GM19238 (cell line): ENCODE results near the gene RAPGEF4.

Experiments used
- DNase-seq: peaks from one replicate; pipeline ENCODE4 v3.0.0; 2011; ENCODE audit warnings: low spot score; ENCODE audit not compliant: insufficient read length

The RAPGEF4 gene

DNA sequence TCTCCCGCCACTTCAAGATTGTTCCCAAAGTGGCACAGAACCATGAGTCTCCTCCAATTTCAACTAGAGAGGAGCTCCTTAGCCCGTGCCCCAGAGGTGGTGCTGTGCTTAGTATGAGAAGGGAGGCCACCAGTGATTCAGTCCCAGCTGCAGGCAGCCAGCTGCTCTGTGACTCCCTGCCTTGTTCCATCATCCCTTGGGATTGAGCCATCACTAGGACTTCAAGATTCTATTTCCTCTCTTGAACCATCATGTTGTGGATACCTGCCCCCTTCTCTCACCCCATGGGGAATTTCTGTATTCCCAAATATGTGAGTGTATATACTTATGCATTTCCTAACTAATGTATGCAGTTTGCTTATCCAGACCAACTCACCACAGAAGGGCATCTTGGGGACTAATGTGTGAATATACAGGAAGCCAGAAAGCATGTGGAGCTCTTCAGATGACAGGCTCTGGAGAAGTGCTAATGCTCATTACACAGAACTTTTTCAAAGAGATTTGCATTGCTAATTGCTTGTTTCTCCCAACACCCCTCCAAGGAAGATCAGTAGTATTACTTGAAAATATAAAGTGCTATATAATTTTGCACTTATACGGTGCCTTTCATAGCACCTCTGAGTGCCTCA, 229.0 kb downstream of the RAPGEF4 start:
- no peak for DNase-seq

DNA sequence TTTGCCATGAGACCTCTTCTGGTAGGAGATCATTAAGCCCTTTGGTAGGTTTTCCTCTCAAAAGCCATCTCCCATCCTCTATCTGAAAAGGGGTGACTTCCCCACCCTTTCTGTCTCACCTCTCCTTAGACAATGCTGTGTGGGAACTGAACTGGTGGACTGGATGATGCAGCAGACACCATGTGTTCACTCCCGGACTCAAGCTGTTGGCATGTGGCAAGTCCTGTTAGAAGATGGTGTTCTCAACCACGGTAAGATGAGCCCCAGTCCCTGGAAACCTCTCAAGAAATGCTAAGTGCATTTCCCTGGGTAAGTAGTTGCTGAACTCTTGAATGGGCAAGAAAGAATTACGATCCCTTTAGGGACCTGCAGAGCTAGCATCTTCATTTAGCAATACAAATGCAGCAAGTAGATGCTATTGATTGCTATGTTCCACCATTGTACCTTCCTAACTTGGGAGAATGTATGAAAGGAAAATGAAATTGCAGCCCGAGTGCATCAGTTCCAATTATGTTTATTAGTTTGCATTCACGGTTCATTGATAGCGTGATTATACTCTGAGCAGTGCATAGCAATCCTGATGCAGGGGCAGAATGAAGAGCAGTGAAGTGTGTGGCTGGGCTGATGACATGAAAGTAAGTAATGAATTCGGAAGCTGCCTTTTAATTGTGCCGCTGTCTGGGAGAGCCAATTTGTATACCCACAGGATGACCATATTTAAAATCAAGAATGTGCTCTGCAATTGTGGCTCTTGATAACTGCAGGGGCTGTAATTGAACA, 230.0 kb downstream of the RAPGEF4 start:
- no peak for DNase-seq

DNA sequence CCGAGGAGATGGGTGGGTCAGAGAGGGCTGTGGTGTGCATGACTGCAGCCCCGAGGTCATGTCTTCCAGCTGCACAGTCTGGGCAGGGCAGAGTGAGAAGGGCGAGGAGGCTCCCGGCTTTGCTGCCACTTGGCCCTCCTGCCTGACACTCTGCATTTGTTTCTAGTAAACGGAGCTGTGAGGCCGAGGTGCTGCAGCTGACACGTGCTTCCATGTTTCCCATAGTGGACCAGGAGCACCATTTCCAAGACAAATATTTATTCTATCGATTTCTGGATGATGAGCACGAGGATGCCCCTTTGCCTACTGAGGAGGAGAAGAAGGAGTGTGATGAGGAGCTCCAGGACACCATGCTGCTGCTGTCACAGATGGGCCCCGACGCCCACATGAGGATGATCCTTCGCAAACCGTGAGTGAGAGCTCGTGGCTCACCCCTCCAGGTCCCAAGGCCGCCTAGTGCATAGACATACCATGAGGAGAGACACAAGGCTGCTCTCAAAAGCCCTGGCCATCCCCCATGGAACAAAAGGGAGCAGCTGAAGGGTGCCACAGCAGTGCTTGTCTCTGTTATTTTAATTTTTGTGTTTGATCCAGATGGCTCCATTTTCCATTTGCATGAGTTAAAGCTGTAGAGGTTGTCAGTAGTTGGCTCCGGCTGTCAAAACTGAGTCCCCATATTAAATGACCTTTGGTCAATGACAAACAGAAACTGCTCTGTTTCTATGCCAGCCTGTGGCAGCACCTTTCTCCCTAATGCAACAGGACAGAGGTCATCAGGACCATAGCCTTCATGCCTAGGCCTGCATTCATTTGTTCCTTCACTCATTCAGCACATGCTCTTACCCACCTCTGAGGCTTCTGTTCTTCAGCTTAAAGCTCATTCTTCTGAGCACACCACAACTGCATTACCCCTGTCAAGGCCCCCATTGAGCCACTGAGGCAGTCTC, 231.7 kb downstream of the RAPGEF4 start:
- no peak for DNase-seq

DNA sequence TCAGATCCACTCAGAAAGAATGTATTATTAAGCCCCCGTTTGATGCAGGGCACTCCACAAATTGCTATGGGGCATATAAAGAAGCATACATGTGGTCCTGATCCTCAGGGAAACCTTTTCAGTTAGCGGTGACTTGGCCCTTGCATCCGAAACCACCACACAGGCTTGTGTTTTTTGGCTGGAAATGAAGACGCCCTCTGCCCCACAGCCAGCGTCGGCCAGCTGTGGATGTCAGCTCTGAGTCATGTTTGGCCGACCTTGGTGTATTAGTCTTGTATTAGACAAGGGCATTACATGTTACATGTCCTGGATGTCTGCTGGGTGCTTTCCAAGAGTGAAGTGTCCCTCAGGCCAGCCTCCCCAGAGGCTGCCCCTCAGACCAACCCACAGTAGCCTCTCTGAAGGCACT, 232.4 kb downstream of the RAPGEF4 start:
- DNase-seq, result no peak

DNA sequence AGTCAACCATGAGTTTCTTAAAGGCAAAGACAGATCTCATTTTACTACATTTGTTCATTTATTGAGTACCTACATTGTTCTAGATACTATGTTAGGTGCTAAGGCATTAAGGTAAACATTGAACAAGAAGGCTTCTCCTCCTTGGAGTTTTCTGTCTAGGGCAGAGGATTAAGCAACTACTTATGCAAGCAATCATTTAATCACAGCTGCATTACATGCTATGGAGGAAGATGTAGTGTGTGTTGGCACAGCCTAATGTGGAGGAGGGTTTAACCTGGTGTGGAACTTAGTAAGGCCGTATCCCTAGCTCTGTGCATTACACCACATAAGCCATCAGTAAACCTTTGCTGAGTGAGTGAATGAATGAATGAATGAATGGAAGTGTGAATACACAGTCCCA, 233.5 kb downstream of the RAPGEF4 start:
- DNase-seq, result no peak

DNA sequence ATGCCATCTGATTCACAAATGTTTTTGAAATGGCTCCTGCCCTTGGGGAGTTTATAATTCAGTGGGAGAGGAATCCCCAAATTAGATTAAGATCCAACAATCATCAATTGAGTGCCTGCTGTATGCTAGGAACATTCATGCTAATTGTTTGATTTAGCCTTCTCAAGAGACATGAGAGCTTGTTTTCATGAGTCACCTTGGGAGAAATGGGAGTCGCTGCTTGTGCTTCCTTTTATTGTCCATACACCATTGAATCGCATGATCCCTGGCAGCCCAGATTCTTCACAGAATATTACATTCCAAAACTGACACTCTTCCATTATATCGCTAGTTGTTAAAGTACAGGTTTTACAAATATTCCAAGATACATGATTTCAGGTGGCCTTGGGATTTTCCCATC, 234.0 kb downstream of the RAPGEF4 start:
- DNase-seq, result no peak

DNA sequence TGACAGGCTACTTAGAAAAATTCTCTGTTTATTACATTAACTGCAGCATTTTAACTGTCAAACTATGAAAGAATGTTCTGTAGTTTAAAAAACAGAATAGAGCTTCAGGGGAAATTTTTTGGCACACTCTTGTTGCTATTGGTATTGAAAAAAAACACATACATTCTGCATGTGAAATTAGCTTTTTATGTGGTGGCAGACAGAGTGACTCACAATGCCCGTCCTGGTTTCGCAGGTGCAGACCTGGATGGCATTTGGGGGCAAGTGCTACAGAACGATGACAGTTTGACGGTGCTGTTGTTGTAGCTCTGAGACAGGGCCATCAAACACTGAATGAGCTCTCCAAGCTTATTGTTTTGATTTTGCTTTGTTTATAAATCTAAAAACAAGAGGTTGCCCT, 235.0 kb downstream of the RAPGEF4 start:
- no peak for DNase-seq

DNA sequence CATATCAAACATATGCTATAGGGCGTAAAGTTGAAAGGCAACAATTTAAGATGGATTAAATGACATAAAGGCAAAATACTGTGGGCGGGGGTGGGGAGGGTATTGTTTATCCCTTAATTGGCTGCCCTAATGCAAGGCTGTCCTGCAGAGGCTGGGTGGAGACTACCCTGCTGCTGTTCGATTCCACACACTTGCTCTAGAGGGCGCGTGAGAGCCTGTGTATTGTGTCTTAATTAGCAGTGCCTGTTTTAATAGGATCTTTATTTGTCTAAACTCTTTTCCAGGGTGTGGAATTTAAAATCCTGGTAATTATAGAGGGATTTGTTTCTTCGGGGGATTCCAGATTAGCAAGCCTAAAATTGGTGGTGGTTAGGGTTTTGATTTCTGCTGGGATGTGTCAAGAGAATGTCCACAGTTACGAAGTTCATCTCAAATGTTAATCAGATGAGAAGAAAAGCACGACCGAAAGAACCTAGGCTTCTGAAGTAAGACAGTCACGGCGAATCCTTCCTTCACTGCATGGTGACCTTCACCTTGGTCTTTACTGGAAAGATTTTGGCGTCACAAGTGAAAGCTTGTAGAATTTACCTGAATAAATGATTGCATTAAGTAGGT, 236.5 kb downstream of the RAPGEF4 start:
- peak; percentile 37 for DNase-seq

DNA sequence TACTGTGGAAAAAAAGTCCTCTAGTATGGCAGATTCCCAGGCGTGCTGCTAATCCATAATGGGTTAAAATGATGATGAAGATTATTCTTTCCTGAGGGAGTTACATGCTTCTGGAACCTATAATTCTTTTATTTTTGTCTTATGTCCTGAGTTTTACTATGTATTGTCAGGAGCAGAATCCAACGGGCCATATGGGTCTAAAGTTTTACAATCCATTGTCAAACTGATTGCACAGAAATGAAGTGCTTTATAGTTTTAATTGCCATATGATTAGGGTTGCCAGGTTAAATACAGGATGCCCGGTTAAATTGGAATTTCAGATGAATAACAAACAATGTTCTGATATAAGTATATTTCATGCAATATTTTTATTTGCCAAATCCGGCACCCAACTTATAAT, 239.1 kb downstream of the RAPGEF4 start:
- DNase-seq, result no peak

DNA sequence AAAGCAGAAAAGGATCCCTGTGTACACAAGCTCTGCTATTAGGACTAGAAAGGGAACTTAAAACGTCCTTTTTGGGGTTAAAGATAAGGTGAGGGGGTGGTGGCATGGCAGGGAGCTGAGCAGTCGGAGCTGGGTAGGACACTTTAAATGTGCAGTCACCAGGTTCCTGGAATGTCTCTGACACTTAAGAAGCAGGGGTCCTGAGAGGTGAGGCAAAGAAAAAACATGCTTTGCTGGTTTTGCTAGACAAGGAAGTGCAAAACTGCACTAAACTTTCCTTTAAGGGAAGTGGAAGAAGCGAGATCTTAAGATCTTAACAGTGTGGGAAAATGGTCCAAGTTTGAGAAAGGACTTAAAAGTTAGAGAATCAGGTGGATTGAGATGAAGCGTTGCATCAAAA, 240.5 kb downstream of the RAPGEF4 start:
- DNase-seq, result no peak

DNA sequence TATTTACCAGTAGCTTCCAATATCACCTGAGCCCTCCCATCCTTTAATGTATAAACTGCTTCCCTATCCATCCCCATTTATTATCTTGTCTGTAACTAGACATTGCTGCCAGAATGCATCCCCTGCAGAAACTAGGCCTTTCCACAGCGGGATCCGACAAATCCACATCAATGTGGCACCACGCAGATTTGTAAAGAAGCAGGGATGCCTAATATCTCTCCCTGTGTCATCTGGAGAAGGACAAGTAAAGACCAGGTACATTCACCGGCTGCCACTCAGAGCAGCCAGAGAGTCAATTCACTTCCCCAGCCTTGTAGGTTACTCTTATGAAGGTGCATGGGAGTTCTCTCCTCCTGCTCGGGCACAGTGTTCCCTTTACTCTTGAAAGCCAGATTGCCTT, 241.2 kb downstream of the RAPGEF4 start:
- DNase-seq, result no peak

DNA sequence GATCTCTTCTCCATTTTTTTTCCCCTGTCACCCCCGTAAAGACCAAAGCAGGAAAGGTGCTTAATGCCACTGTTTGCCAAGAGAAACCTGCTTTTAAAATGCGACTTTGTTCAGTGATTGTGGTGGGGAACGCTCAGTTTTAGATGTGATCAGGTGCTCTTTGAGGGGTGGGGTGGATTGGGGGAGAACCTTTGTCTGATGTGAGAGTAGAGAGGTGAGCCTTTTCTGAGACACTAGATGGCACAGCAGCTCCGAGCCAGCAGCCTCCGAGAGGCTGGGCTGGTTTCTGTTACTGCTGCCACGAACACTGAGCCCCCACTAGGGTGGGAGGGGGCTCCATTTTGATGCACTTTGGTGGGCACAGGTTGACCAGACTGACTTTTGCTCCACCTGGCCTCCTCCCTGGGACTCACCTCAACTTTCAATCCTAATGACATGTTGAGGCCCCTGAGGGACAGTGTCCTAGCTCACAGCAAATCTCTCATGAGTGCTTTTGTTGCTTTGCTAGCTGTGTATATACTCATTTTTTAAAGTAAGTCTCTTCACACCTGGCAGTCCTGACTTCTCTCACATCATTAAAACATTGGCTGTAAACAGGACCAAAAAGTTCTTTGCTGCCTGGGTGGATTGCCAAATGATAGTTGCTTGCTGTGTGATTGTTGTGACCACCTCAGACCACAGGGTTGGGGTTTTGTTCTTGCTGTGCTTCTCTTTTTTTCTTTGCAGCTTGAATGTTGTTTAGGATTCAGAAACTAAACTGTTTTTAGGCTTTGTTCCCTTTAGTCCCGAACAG, 241.8 kb downstream of the RAPGEF4 start:
- DNase-seq, result no peak

DNA sequence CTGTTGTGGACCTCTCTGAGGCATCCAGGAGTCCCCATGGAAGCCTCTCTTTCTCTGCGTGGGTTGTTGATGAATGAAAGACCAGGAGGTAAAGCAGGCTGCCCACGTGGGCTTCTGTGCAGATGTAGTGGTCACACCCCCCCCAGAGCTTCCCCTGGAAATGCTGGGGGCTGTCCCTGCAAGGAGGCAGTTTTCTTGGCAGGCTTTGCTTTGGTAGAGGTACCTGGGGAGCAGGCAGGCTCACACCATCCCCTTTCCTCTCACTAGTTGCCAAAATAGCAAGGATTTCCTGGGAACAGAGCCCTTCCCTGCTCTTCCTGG, 242.4 kb downstream of the RAPGEF4 start:
- DNase-seq, result no peak

DNA sequence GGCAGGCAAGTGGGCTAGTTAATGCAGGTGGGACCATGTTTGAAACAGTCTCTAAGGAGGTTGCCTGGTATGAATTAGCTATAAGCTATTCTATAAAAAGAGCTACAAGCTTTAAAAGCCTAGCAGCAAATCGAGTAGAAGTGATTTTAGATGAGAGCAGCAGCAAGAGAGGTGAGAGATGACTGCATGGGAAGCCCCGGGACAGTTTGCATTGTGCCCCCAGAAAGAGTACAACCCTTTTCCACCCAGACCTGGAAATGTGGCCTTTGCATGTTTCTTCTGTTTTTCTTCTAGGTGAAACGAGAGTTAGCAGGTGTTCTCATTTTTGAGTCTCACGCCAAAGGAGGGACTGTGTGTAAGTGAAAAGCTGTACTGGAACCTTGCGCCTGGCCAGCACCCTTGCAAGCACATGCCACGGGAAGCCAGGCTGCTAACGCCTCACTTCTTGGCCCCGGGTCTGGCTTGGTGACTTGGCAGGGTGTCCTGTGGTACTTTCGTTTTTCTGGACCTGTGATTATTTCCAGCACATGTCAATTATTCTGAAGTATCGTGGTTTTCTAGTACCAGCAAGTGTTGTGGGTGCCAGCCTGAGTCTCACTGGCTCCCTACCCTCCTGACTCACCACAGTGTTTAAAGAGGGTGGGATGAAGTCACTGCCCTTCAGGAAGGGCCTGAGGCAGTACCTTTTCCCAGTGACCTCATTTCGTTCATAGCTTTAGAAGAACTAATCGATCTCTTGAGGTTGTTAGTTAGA, 249.7 kb downstream of the RAPGEF4 start:
- DNase-seq, result no peak

DNA sequence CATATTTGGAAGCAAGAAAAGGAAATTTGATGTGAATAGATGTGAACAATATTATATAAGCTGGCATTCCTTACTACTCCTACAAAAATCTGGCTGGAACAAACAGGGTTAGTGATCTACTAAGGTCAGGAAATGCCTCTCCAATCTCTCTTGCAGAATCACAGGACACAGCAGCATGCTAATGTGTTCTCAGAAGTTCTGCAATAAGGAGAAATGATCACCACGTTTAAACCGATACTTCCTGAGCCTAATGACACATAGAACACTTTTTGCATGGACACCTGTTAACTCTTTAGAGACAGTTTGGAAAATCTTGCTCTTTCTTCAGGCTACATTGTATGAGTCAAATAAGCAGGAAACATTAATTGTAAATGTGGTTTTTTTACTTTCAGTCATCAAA, 250.4 kb downstream of the RAPGEF4 start:
- DNase-seq, result no peak

DNA sequence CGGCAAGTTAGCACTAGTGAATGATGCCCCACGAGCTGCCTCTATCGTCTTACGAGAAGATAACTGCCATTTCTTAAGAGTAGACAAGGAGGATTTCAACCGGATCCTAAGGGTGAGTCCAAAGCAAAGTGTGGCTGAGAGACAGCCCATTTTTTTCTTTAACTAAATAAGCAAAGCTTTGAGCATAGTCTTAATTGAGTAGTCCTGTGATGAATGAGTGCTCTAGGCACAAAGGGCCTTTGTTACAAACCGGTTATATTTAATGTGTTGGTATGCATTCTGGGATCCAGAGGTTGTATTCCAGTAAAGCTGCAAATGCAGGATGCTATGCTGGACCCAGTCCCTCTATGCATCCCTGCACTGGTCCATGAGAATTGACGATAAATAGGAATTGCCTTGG, 253.1 kb downstream of the RAPGEF4 start:
- DNase-seq, result no peak

DNA sequence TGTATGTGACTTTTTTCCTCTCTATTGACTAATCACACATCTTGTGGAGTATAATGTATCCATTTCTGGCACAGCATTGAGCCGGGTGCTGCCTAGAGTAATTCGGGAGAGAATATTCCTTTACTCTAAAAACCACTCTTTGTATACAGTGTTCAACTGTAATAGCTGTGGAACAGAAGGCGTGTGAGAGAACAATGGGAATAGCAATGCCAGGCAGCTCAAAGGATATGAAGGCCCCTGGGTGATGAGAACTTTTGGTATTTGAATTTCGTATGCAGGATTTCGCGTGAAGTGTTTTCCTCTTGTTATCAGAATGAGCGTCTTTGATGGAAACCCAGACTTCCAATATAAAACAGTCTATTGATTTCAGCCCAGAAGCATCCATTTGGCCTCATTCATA, 255.4 kb downstream of the RAPGEF4 start:
- no peak for DNase-seq

DNA sequence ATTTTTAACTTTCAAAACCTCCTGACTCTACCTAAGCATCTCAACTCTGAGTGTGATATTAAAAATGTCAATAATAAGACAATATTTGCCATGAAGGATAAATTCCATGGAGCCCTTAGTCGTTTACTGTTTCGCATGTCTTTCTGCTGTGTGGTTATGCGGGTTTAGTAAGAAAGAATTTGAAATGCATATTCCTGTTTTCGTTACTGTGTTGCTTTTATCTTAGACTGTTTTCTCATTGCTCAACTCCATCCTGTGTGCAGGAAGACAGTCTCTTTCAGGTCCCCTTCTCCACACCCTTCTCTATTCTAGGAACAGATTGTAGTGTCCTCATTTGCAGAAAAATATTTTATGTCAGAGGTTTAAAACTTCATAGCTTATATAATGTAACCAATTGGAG, 257.5 kb downstream of the RAPGEF4 start:
- no peak for DNase-seq

DNA sequence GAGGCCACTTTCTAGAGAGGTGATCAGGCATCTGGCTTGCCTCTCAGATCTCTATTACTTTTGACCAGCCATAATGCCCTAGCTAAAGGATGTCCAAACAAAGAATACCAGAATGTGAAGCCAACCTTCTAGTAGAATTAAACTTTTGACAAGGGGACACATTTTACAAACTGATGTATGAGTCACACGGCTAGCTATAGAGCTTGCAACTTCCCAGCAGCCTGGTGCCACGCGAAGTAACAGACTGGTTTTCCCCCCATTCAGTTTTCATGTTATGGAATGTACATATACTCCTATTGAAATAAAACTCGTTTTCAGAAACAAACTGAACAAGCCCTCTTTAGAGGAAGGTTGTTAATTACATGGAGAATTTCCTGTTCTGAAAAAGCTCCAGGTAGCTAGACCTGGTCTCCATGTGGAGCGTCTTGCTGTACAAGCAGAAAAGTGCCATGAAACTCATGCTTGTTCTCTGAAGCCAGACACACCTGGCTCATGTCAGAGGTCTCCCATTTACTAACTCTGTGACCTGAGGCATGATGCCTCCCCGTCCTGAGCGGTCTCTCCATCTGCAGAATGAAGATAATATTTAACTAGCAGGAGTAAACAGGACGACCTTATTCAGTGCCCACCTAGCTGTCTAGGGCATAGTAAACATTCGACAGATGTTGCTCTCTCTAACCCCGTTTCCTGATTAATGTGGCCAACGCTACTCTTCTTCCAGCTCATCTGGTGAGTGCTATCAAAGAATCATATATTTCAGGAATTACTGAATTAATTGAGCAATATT, 258.5 kb downstream of the RAPGEF4 start:
- no peak for DNase-seq

DNA sequence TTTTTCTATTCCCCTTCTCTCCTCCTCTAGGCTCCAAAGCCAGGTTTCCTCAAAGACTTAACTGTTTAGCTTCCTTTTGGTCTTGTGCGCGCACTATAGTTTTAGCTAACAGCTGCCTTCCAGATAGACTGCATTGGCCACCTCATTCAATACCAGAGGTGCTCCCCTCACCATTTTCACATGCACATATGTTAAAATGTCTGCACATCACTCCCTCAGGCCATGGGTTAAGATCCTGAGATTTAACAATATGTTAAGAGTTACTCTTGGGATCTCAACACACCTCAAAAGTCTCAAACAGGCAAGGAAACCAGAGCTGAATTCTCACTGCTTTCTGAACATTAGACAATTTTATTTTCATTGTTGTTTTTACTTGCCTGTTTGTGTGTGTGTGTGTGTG, 259.2 kb downstream of the RAPGEF4 start:
- no peak for DNase-seq
